Kidney epithelial cell (primary cell): ENCODE data around the gene DCAF5. TPM values are rescaled to one million over a fixed set of nuclear protein-coding genes. Genes with fewer than 3 reads are reported as not detected.
"Not testable (repeated sequence)": the region's sequence is repeated elsewhere in the genome, so short reads cannot be mapped to it uniquely, and the experiment has no call there.

ENCODE experiments used
- DNase-seq: peaks from one replicate; pipeline ENCODE4 v3.0.0-alpha.2; 2010; ENCODE audit warnings: low read depth
- H3K27me3 ChIP-seq: 2 replicates; pipeline ENCODE4 v1.6.0; 2011; ENCODE audit warnings: low read length; ENCODE audit not compliant: control insufficient read depth, insufficient read depth
- H3K36me3 ChIP-seq: 2 replicates; pipeline ENCODE4 v1.5.1; 2011; ENCODE audit warnings: low read length; ENCODE audit not compliant: control insufficient read depth, insufficient read depth
- H3K4me3 ChIP-seq: 2 replicates; pipeline ENCODE4 v1.5.1; 2011; ENCODE audit warnings: low read depth, mild to moderate bottlenecking, control low read depth, low read length
- total RNA-seq: library from RNA; depleted of rRNA; stranded (reverse); fragments of >200 nt; gene quantifications from 2 replicates; pipeline ENCODE4 v1.2.3, GENCODE V29; 2015
- TF ChIP-seq, protein P1 (sequence below): IDR thresholded peaks from 2 replicates; pipeline ENCODE4 v1.5.1; 2011; ENCODE audit warnings: mild to moderate bottlenecking, moderate library complexity, low read length, control low read depth, inconsistent platforms; ENCODE audit not compliant: insufficient read depth, poor library complexity, severe bottlenecking

The DCAF5 gene
- total RNA-seq, 1 donor from 2014 or later: 23.6 TPM

GRCh38 chr14:69183735-69184134 is 30.8 kb upstream of the DCAF5 start:
- H3K4me3 ChIP-seq: no peak overlapping the region
- no peaks in the 10 kb centered on the region for H3K36me3 ChIP-seq
- TF ChIP-seq, protein P1, sequence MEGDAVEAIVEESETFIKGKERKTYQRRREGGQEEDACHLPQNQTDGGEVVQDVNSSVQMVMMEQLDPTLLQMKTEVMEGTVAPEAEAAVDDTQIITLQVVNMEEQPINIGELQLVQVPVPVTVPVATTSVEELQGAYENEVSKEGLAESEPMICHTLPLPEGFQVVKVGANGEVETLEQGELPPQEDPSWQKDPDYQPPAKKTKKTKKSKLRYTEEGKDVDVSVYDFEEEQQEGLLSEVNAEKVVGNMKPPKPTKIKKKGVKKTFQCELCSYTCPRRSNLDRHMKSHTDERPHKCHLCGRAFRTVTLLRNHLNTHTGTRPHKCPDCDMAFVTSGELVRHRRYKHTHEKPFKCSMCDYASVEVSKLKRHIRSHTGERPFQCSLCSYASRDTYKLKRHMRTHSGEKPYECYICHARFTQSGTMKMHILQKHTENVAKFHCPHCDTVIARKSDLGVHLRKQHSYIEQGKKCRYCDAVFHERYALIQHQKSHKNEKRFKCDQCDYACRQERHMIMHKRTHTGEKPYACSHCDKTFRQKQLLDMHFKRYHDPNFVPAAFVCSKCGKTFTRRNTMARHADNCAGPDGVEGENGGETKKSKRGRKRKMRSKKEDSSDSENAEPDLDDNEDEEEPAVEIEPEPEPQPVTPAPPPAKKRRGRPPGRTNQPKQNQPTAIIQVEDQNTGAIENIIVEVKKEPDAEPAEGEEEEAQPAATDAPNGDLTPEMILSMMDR: no peak
- no peaks in the 10 kb centered on the region for H3K27me3 ChIP-seq
- no peak for DNase-seq

DNA sequence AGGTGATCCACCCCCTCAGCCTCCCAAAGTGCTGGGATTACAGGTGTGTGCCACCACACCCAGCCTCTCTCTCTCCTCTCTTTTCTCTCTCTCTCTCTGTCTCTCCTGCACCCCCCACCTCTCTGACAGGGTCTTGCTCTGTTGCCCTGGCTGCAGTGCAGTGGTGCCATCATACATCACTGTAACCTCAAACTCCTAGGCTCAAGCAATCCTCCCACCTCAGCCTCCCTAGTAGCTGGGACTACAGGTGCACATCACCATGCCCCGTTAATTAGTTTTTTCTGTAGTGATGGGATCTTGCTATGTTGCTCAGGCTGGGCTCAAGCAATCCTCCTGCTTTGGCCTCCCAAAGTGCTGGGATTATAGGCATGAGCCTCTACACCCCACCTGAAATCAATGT is 29.7 kb upstream of the DCAF5 start:
- not testable (repeated sequence) for DNase-seq, H3K27me3 ChIP-seq, H3K36me3 ChIP-seq, H3K4me3 ChIP-seq

DNA sequence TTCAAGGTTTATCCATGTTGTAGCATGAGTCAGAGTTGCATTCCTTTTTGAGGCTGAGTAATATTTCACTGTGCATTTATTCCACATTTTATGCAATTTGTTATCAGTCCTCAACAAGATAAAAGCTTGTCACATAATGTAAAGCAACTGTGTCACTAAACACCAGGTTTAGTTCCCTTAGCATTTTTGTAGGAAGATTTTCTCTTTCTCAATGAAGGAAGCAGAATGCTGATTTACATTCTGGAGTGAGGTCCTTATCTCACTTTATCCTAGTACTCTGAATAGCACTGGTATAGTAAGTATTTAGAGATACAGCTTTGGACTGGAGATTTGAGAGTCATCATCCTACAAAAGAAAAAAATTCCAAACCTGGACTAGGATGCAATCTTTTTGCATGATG is 28.6 kb upstream of the DCAF5 start:
- DNase-seq: no peak

DNA sequence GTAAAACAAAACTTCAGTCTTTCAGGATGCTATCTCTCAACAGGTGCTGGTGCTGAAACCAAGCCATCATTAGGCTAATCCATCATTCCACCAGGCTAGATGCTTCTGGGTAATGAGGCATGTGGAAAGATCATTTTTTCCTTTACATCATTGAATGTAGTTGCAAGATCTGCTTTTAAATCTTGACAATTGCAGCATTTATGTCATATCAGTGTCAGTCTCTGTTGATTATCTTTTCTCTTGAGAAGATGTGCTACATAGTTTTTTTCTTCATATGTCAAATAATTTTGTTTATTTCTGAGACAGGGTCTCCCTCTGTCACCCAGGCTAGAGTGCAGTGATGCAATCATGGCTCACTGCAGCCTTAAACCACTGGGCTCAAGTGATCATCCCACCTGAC is 22.2 kb upstream of the DCAF5 start:
- H3K4me3 ChIP-seq: no peak overlapping the region
- H3K36me3 ChIP-seq: no peaks in the 10 kb centered on the region
- H3K27me3 ChIP-seq: no peaks in the 10 kb centered on the region
- no peak for DNase-seq
- TF ChIP-seq, protein P1: no peak

More for the DNA sequence above, 28.6 kb upstream of the DCAF5 start:
- TF ChIP-seq, protein P1: no peak
- H3K36me3 ChIP-seq: no peaks in the 10 kb centered on the region
- H3K4me3 ChIP-seq: no peak overlapping the region
- no peaks in the 10 kb centered on the region for H3K27me3 ChIP-seq

GRCh38 chr14:69171569-69171968 is 18.6 kb upstream of the DCAF5 start:
- no peak for DNase-seq
- no peak overlapping the region for H3K4me3 ChIP-seq
- TF ChIP-seq, protein P1: no peak
- no peaks in the 10 kb centered on the region for H3K27me3 ChIP-seq
- H3K36me3 ChIP-seq: no peaks in the 10 kb centered on the region

- DNase-seq: no peak
- TF ChIP-seq, protein P1: no peak
- no peaks in the 10 kb centered on the region for H3K27me3 ChIP-seq
- no peak overlapping the region for H3K4me3 ChIP-seq
- H3K36me3 ChIP-seq: no peaks in the 10 kb centered on the region
Observed at GRCh38 chr14:69170839-69171238, 17.9 kb upstream of the DCAF5 start.

DNA sequence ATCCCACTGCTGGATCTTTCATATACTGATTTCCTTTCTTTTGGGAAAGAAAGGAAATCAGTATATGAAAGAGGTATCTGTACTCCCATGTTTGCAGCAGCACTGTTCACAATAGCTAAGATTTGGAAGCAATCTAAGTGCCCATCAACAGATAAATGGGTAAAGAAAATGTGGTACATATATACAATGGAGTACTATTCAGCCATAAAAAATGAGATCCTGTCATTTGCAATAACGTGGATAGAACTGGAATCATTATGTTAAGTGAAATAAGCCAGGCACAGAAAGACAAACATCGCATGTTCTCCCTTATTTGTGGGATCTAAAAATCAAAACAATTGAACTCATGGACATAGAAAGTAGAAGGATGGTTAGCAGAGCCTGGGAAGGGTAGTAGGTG is 12.9 kb upstream of the DCAF5 start:
- not testable (repeated sequence) for H3K27me3 ChIP-seq, H3K4me3 ChIP-seq, DNase-seq, H3K36me3 ChIP-seq
